ENCODE data around the gene DISC1. TPM values are rescaled to one million over a fixed set of nuclear protein-coding genes. Genes with fewer than 3 reads are reported as not detected.
"Not testable (repeated sequence)": the region's sequence is repeated elsewhere in the genome, so short reads cannot be mapped to it uniquely, and the experiment has no call there.

Gene DISC1
- total RNA-seq, 2 experiments from 2014 or later = 17.5 to 18.0 TPM

GRCh38 chr1:231776757-231777062 lies 150.1 kb downstream of the DISC1 start:
- no peak overlapping the region for H3K27ac Mint-ChIP-seq
- no peaks in the 10 kb centered on the region for H3K36me3 Mint-ChIP-seq (ENCODE audit: low read depth)
- no peaks in the 10 kb centered on the region for H3K27me3 Mint-ChIP-seq
- DNase-seq = no peak
- CTCF ChIA-PET = interaction anchor here (1.9 kb wide), 1 partner anchor 20 kb away, joined by 6 read pairs; no protein-coding TSS in a partner anchor
- POLR2A ChIA-PET = no interaction called here
- no peaks in the 10 kb centered on the region for H3K9me3 Mint-ChIP-seq
- H3K4me3 Mint-ChIP-seq = no peak overlapping the region
- H3K4me1 Mint-ChIP-seq = no peaks in the 10 kb centered on the region

- Mint-ChIP-seq H3K36me3 (ENCODE audit: low read depth) (no peaks in the 10 kb centered on the region), H3K4me3 (no peak overlapping the region), H3K27ac (no peak overlapping the region), H3K9me3 (no peaks in the 10 kb centered on the region), H3K4me1 (no peaks in the 10 kb centered on the region), H3K27me3 (no peaks in the 10 kb centered on the region)
- CTCF ChIA-PET = interaction anchor here (1.5 kb wide), 1 partner anchor 21 kb away, joined by 5 read pairs; no protein-coding TSS in a partner anchor
- POLR2A ChIA-PET = no interaction called here
- no peak for DNase-seq
Measured at GRCh38 chr1:231778009-231778719, 151.6 kb downstream of the DISC1 start.

GRCh38 chr1:231779081-231779480 lies 152.5 kb downstream of the DISC1 start:
- Mint-ChIP-seq H3K27me3 (no peaks in the 10 kb centered on the region), H3K4me1 (no peaks in the 10 kb centered on the region), H3K27ac (no peak overlapping the region), H3K36me3 (ENCODE audit: low read depth) (no peaks in the 10 kb centered on the region), H3K9me3 (no peaks in the 10 kb centered on the region), H3K4me3 (no peak overlapping the region)
- POLR2A ChIA-PET = no interaction called here
- no peak for DNase-seq
- CTCF ChIA-PET = interaction anchor here (0.6 to 1.5 kb wide), 2 partner anchors 22 to 993 kb away, joined by 3 to 5 read pairs; no protein-coding TSS in a partner anchor

GRCh38 chr1:231781892-231782291 lies 155.3 kb downstream of the DISC1 start:
- Mint-ChIP-seq H3K27ac (no peak overlapping the region), H3K27me3 (no peaks in the 10 kb centered on the region), H3K4me3 (no peak overlapping the region), H3K9me3 (no peaks in the 10 kb centered on the region), H3K4me1 (no peaks in the 10 kb centered on the region), H3K36me3 (ENCODE audit: low read depth) (no peaks in the 10 kb centered on the region)
- ChIA-PET POLR2A (no interaction called here), CTCF (interaction anchor here (1.1 to 1.6 kb wide), 2 partner anchors 25 to 57 kb away, joined by 4 read pairs; no protein-coding TSS in a partner anchor)
- DNase-seq = no peak

- H3K36me3 Mint-ChIP-seq (ENCODE audit: low read depth); H3K27ac Mint-ChIP-seq; H3K9me3 Mint-ChIP-seq; H3K4me3 Mint-ChIP-seq; DNase-seq; H3K27me3 Mint-ChIP-seq; H3K4me1 Mint-ChIP-seq; POLR2A ChIA-PET: not testable (repeated sequence)
- CTCF ChIA-PET = interaction anchor here (1.4 kb wide), 1 partner anchor 28 kb away, joined by 5 read pairs; no protein-coding TSS in a partner anchor
Measured at GRCh38 chr1:231785073-231785472, 158.5 kb downstream of the DISC1 start.

GRCh38 chr1:231786126-231786525 lies 159.5 kb downstream of the DISC1 start:
- H3K27ac Mint-ChIP-seq = no peak overlapping the region
- H3K9me3 Mint-ChIP-seq = no peaks in the 10 kb centered on the region
- no peak overlapping the region for H3K4me3 Mint-ChIP-seq
- ChIA-PET POLR2A (no interaction called here), CTCF (no interaction called here)
- no peak for DNase-seq
- no peaks in the 10 kb centered on the region for H3K27me3 Mint-ChIP-seq
- H3K36me3 Mint-ChIP-seq (ENCODE audit: low read depth) = no peaks in the 10 kb centered on the region
- no peaks in the 10 kb centered on the region for H3K4me1 Mint-ChIP-seq

- no peak for DNase-seq
- Mint-ChIP-seq H3K9me3 (no peaks in the 10 kb centered on the region), H3K4me3 (no peak overlapping the region), H3K27ac (no peak overlapping the region), H3K4me1 (no peaks in the 10 kb centered on the region), H3K27me3 (no peaks in the 10 kb centered on the region), H3K36me3 (ENCODE audit: low read depth) (no peaks in the 10 kb centered on the region)
- ChIA-PET POLR2A (no interaction called here), CTCF (no interaction called here)
Measured at GRCh38 chr1:231792634-231793033, 166.0 kb downstream of the DISC1 start.

GRCh38 chr1:231793893-231794292 lies 167.3 kb downstream of the DISC1 start:
- no peaks in the 10 kb centered on the region for H3K36me3 Mint-ChIP-seq (ENCODE audit: low read depth)
- ChIA-PET POLR2A (no interaction called here), CTCF (no interaction called here)
- H3K27me3 Mint-ChIP-seq = no peaks in the 10 kb centered on the region
- no peak overlapping the region for H3K4me3 Mint-ChIP-seq
- H3K9me3 Mint-ChIP-seq = no peaks in the 10 kb centered on the region
- H3K27ac Mint-ChIP-seq = no peak overlapping the region
- H3K4me1 Mint-ChIP-seq = no peaks in the 10 kb centered on the region
- no peak for DNase-seq

- Mint-ChIP-seq H3K4me1 (no peaks in the 10 kb centered on the region), H3K27ac (no peak overlapping the region), H3K9me3 (peaks cover 7% of the 10 kb centered on the region), H3K36me3 (ENCODE audit: low read depth) (peaks cover 12% of the 10 kb centered on the region), H3K4me3 (no peak overlapping the region), H3K27me3 (no peaks in the 10 kb centered on the region)
- no peak for DNase-seq
- CTCF ChIA-PET = no interaction called here
- POLR2A ChIA-PET = no interaction called here
Measured at GRCh38 chr1:231796141-231796540, 169.6 kb downstream of the DISC1 start.

GRCh38 chr1:231799363-231799986 lies 172.9 kb downstream of the DISC1 start:
- Mint-ChIP-seq H3K4me3 (no peak overlapping the region), H3K27ac (no peak overlapping the region), H3K36me3 (ENCODE audit: low read depth) (peaks cover 25% of the 10 kb centered on the region), H3K4me1 (no peaks in the 10 kb centered on the region), H3K27me3 (no peaks in the 10 kb centered on the region), H3K9me3 (peaks cover 9% of the 10 kb centered on the region)
- CTCF ChIA-PET = no interaction called here
- POLR2A ChIA-PET = no interaction called here
- no peak for DNase-seq

- DNase-seq = no peak
- Mint-ChIP-seq H3K27me3 (no peaks in the 10 kb centered on the region), H3K9me3 (peaks cover 9% of the 10 kb centered on the region), H3K4me3 (no peak overlapping the region), H3K4me1 (no peaks in the 10 kb centered on the region), H3K36me3 (ENCODE audit: low read depth) (peaks cover 25% of the 10 kb centered on the region), H3K27ac (no peak overlapping the region)
- ChIA-PET POLR2A (no interaction called here), CTCF (no interaction called here)
Measured at GRCh38 chr1:231800108-231800507, 173.5 kb downstream of the DISC1 start.

GRCh38 chr1:231801042-231801585 lies 174.5 kb downstream of the DISC1 start:
- H3K4me3 Mint-ChIP-seq = no peak overlapping the region
- POLR2A ChIA-PET = no interaction called here
- no peaks in the 10 kb centered on the region for H3K4me1 Mint-ChIP-seq
- H3K36me3 Mint-ChIP-seq (ENCODE audit: low read depth) = peaks cover 25% of the 10 kb centered on the region
- CTCF ChIA-PET = no interaction called here
- H3K9me3 Mint-ChIP-seq = peaks cover 9% of the 10 kb centered on the region
- no peaks in the 10 kb centered on the region for H3K27me3 Mint-ChIP-seq
- no peak for DNase-seq
- no peak overlapping the region for H3K27ac Mint-ChIP-seq

GRCh38 chr1:231803353-231803752 lies 176.8 kb downstream of the DISC1 start:
- Mint-ChIP-seq H3K36me3 (ENCODE audit: low read depth) (peaks cover 25% of the 10 kb centered on the region), H3K4me1 (no peaks in the 10 kb centered on the region), H3K27ac (no peak overlapping the region), H3K9me3 (peaks cover 9% of the 10 kb centered on the region), H3K4me3 (no peak overlapping the region), H3K27me3 (no peaks in the 10 kb centered on the region)
- POLR2A ChIA-PET = no interaction called here
- DNase-seq = no peak
- CTCF ChIA-PET = interaction anchor here (0.6 kb wide), 1 partner anchor 571 kb away, joined by 3 read pairs; no protein-coding TSS in a partner anchor

Data from activated CD4-positive, alpha-beta memory T cell treated with anti-CD3 and anti-CD28 coated beads, Interleukin-2, amount 10 ng/mL, durations not matched to agents 7 days and 5 days (primary cell).